Natural killer cell (primary cell): ENCODE data around the gene NOS1AP. TPM values are rescaled to one million over a fixed set of nuclear protein-coding genes. Genes with fewer than 3 reads are reported as not detected.
A peak's percentile ranks its signal among the peaks of the same experiment; 100 is the strongest.

Experiments
- ATAC-seq, 3 donors: fragments of 150-1000 bp in 2 of 3; fragments of 200-7000 bp in 1 of 3; cut with Tn5 transposase; 1 replicate in 1 of 3; 2 replicates in 2 of 3; pipeline ENCODE4 v1.10.0; 2021; ENCODE audit warnings: mild to moderate bottlenecking in 2 of 3, moderate library complexity in 2 of 3
- DNase-seq, 2 donors: peaks; one replicate each; pipeline versions ENCODE4 v3.0.0 to v3.0.0-alpha.2; 2013 to 2021; ENCODE audit warnings: mixed read lengths in 1 of 2
- H3K27ac ChIP-seq: one replicate; pipeline ENCODE4 v1.5.1; 2013; ENCODE audit warnings: mild to moderate bottlenecking, low read length
- H3K27me3 ChIP-seq: one replicate; pipeline ENCODE4 v1.6.1; 2013; ENCODE audit warnings: low read length; ENCODE audit not compliant: control insufficient read depth, insufficient read depth
- H3K36me3 ChIP-seq: one replicate; pipeline ENCODE4 v1.6.1; 2013; ENCODE audit warnings: low read length; ENCODE audit not compliant: control insufficient read depth, insufficient read depth
- H3K4me1 ChIP-seq: one replicate; pipeline ENCODE4 v1.6.1; 2013; ENCODE audit warnings: low read length; ENCODE audit not compliant: control insufficient read depth, insufficient read depth
- H3K4me3 ChIP-seq: one replicate; pipeline ENCODE4 v1.5.1; 2013; ENCODE audit warnings: low read length
- H3K9me3 ChIP-seq: one replicate; pipeline ENCODE4 v1.6.1; 2013; ENCODE audit warnings: low read length; ENCODE audit not compliant: control insufficient read depth, insufficient read depth
- H3K27ac Mint-ChIP-seq, 2 donors: one replicate each; pipeline ENCODE4 v1.8.0; 2022; ENCODE audit warnings: mild to moderate bottlenecking in 2 of 2, mixed read lengths in 2 of 2, moderate library complexity in 1 of 2
- H3K27me3 Mint-ChIP-seq, 2 donors: one replicate each; pipeline ENCODE4 v1.8.0; 2022; ENCODE audit warnings: low read depth in 2 of 2, mixed read lengths in 2 of 2
- H3K36me3 Mint-ChIP-seq: one replicate; pipeline ENCODE4 v1.8.0; 2022; ENCODE audit warnings: mixed read lengths
- H3K4me1 Mint-ChIP-seq, 2 donors: one replicate each; pipeline ENCODE4 v1.8.0; 2022; ENCODE audit warnings: mixed read lengths in 2 of 2
- H3K4me3 Mint-ChIP-seq: one replicate; pipeline ENCODE4 v1.8.0; 2022; ENCODE audit warnings: mild to moderate bottlenecking, moderate library complexity, mixed read lengths
- H3K9me3 Mint-ChIP-seq, 2 donors: one replicate each; pipeline ENCODE4 v1.8.0; 2022; ENCODE audit warnings: mixed read lengths in 2 of 2
- WGBS: methylation state at CpG from one replicate; pipeline ENCODE4 v1.1.7; 2013; ENCODE audit warnings: missing lambda C conversion rate; ENCODE audit not compliant: insufficient coverage; 5-methylcytosine and 5-hydroxymethylcytosine counted together
- intact Hi-C: fragments of 100-400 bp; cut with micrococcal nuclease; formaldehyde crosslinking; loops from one replicate; pipeline ENCODE4 v1.14.2; 2022
- total RNA-seq, 4 donors: library from RNA; stranded (reverse); fragments of 120-200 nt in 1 of 4; gene quantifications; one replicate each; pipeline versions ENCODE4 v1.2.3 to v1.2.4, GENCODE V29; 2013 to 2022
- TF ChIP-seq, protein P1 (sequence below): fragments of 200-600 bp; IDR thresholded peaks from one replicate; pipeline ENCODE4 v1.8.0; 2022; ENCODE audit warnings: antibody characterized with exemption

NOS1AP gene
- total RNA-seq, 3 donors from 2014 or later (not counting 1 experiment from before 2014, with no cell fraction given) = 0.09 to 0.20 TPM; not detected in 1

GRCh38 chr1:162400790-162401355 lies 331.4 kb downstream of the NOS1AP start:
- ATAC-seq = peak; percentile 68 to 81 (median 73)
- no peaks in the 10 kb centered on the region for H3K9me3 ChIP-seq
- WGBS = 72% methylated on average over 10 of the region's 10 CpGs
- Mint-ChIP-seq H3K27ac (peak overlapping the region; percentile 92 to 94), H3K4me1 (peaks cover 76 to 84% of the 10 kb centered on the region in 2 donors), H3K4me3 (peak overlapping the region; percentile 81), H3K27me3 (no peaks in the 10 kb centered on the region), H3K36me3 (peaks cover 28% of the 10 kb centered on the region), H3K9me3 (no peaks in the 10 kb centered on the region)
- DNase-seq = no peak
- peaks cover 54% of the 10 kb centered on the region for H3K36me3 ChIP-seq
- intact Hi-C loops = no loop called here
- TF ChIP-seq, protein P1, sequence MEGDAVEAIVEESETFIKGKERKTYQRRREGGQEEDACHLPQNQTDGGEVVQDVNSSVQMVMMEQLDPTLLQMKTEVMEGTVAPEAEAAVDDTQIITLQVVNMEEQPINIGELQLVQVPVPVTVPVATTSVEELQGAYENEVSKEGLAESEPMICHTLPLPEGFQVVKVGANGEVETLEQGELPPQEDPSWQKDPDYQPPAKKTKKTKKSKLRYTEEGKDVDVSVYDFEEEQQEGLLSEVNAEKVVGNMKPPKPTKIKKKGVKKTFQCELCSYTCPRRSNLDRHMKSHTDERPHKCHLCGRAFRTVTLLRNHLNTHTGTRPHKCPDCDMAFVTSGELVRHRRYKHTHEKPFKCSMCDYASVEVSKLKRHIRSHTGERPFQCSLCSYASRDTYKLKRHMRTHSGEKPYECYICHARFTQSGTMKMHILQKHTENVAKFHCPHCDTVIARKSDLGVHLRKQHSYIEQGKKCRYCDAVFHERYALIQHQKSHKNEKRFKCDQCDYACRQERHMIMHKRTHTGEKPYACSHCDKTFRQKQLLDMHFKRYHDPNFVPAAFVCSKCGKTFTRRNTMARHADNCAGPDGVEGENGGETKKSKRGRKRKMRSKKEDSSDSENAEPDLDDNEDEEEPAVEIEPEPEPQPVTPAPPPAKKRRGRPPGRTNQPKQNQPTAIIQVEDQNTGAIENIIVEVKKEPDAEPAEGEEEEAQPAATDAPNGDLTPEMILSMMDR = no peak
- H3K27ac ChIP-seq = peak overlapping the region; percentile 67
- H3K4me3 ChIP-seq = no peak overlapping the region
- peaks cover 46% of the 10 kb centered on the region for H3K4me1 ChIP-seq
- no peaks in the 10 kb centered on the region for H3K27me3 ChIP-seq

DNA sequence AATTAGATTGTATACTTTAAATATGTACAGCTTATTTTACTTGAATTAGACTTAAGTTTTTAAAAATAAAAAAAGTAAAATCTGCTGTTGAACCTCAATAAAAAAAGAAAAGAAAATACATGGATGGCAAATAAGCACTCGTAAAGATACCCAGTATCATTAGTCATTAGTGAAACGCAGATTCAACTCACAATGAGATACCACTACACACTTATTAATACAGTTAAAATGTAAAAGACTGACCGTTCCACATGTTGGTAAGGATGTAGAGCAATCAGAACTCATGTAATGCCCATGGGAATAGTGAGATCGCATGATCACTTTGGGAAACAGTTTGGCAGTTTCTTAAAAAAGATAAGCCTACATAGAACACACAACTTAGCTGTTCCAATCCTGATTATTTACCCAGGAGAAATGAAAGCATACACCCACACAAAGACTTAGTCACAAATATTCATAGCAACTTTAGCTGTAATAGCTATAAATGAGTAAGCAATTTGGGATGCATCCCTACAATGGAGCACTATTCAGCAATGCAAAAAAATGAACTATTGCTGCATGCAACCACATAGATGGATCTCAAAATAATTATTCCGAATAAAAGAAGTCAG lies 335.2 kb downstream of the NOS1AP start:
- Mint-ChIP-seq H3K27ac (peak overlapping the region; percentile 87 to 92), H3K36me3 (peaks cover 14% of the 10 kb centered on the region), H3K9me3 (no peaks in the 10 kb centered on the region), H3K4me1 (peaks cover 73 to 85% of the 10 kb centered on the region in 2 donors), H3K27me3 (no peaks in the 10 kb centered on the region), H3K4me3 (peak overlapping the region; percentile 98)
- Histone ChIP-seq H3K4me1 (peaks cover 36% of the 10 kb centered on the region), H3K27me3 (no peaks in the 10 kb centered on the region), H3K27ac (peak overlapping the region; percentile 19), H3K36me3 (peaks cover 20% of the 10 kb centered on the region), H3K9me3 (no peaks in the 10 kb centered on the region), H3K4me3 (no peak overlapping the region)
- TF ChIP-seq, protein P1 = no peak
- ATAC-seq (no peak), DNase-seq (no peak)
- WGBS = 80% methylated on average over 2 of the region's 5 CpGs
- intact Hi-C loops = no loop called here

DNA sequence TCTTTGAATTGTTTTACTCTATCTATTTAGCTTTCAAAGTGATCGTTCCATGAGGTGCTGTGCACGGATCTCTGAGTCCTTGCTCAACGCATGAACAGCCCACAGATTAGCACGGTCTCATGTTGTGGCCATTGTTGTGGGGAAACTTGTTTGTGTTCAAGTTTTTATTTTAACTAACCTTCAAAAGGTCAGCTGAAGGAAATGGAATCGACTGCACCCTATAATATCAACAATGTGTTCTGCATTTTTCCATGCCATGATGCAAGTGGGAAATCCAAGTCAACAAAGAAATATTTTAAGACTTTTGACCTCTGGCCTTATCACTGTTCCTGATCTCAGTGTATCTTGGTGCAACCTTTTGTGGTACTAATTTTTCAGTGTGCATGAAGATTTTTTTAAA lies 336.3 kb downstream of the NOS1AP start:
- intact Hi-C loops = loop anchor here (2.0 kb wide), 1 partner anchor 15 kb away; no protein-coding TSS in a partner anchor
- Histone ChIP-seq H3K4me1 (peaks cover 26% of the 10 kb centered on the region), H3K27me3 (no peaks in the 10 kb centered on the region), H3K9me3 (no peaks in the 10 kb centered on the region), H3K4me3 (no peak overlapping the region), H3K27ac (peak overlapping the region; percentile 1), H3K36me3 (peaks cover 18% of the 10 kb centered on the region)
- H3K27ac Mint-ChIP-seq = peak overlapping the region; percentile 87 to 92
- ATAC-seq = no peak
- H3K4me1 Mint-ChIP-seq = peaks cover 74 to 86% of the 10 kb centered on the region in 2 donors
- no peak for DNase-seq
- H3K9me3 Mint-ChIP-seq = no peaks in the 10 kb centered on the region
- H3K27me3 Mint-ChIP-seq = no peaks in the 10 kb centered on the region
- H3K4me3 Mint-ChIP-seq = peak overlapping the region; percentile 98
- WGBS = 38% methylated on average over 5 of the region's 5 CpGs
- TF ChIP-seq, protein P1 = no peak
- H3K36me3 Mint-ChIP-seq = peaks cover 21% of the 10 kb centered on the region
